ENCODE data around the gene MPP7.

MPP7 gene

DNA sequence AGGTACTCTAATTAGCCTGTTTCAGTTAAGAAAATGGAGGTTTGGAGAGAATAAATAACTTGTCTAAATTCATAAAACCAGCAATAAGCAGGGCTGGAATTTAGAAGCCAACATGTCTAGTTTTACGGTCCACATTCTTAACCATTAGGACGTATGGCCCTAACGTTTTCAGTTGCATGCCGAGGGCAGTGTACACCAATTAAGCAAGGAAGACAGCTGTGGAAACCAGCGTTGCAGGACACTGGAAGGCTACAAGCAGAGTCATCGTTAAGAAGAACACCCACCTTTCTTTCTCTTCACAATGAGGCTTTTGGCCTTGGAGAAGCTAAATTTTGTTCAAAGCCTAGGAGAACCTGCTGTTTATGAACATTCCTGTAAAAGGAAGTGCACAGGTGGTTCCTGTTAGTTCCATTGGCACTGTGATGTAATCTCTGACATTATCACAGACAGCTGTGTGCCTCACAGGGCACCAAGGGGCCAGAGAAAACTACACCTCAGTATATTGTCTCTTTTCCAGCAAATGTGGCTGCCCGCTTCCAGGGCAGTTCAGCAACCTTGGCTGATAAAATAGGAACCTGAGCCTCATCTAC, 21.0 kb downstream of the MPP7 start:
- Histone ChIP-seq H3K4me2 (ENCODE audit: low read length) (no peak overlapping the region), H3K9me2 (replicated peaks; ENCODE audit: control insufficient read depth, low read length) (no peaks in the 10 kb centered on the region), H3F3A (ENCODE audit: control insufficient read depth, insufficient read depth) (no peaks in the 10 kb centered on the region), H4K20me1 (ENCODE audit: control insufficient read depth, insufficient read depth, low read depth, low read length) (no peaks in the 10 kb centered on the region), H3K79me2 (ENCODE audit: control insufficient read depth, low read length) (no peaks in the 10 kb centered on the region), H3K9me3 (ENCODE audit: control insufficient read depth, insufficient read depth, low read length) (no peaks in the 10 kb centered on the region), H3K4me1 (ENCODE audit: control insufficient read depth, low read length) (no peaks in the 10 kb centered on the region), H3K4me3 (ENCODE audit: low read length) (no peak overlapping the region), H3K27me3 (ENCODE audit: control insufficient read depth, low read length) (peaks cover 3% of the 10 kb centered on the region; the same call in 1 of the 2 replicates), H3K36me3 (ENCODE audit: control insufficient read depth, low read length) (no peaks in the 10 kb centered on the region; the same call in 1 of the 2 replicates), H3K27ac (ENCODE audit: low read depth, low read length) (no peak overlapping the region)
- no peak for TF ChIP-seq EZH2phosphoT487 (IDR thresholded peaks at IDR 0.05; ENCODE audit: borderline replicate concordance, low read length)
- TF ChIP-seq, protein P1, sequence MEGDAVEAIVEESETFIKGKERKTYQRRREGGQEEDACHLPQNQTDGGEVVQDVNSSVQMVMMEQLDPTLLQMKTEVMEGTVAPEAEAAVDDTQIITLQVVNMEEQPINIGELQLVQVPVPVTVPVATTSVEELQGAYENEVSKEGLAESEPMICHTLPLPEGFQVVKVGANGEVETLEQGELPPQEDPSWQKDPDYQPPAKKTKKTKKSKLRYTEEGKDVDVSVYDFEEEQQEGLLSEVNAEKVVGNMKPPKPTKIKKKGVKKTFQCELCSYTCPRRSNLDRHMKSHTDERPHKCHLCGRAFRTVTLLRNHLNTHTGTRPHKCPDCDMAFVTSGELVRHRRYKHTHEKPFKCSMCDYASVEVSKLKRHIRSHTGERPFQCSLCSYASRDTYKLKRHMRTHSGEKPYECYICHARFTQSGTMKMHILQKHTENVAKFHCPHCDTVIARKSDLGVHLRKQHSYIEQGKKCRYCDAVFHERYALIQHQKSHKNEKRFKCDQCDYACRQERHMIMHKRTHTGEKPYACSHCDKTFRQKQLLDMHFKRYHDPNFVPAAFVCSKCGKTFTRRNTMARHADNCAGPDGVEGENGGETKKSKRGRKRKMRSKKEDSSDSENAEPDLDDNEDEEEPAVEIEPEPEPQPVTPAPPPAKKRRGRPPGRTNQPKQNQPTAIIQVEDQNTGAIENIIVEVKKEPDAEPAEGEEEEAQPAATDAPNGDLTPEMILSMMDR (IDR thresholded peaks at IDR 0.05; ENCODE audit: low read depth, low read length, poor library complexity, severe bottlenecking): no peak

DNA sequence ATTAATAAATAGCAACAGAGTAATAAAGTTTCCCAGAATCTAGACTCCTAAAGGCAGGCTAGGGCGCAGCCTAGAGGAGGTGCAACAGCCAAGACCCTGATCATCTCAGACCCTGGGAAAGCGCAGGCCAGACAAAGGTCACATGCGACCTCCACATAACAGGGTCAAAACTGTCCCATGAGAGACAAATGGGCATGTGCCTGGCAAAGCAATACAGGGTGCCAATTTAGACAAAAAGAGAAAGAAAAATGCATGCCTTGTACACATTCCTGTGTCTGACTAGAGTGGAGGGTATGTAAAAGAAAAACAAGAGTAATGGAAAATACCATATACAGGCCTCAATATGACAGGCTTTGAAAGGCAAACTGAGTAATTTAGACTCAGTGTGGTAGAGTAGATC, 22.2 kb downstream of the MPP7 start:
- Histone ChIP-seq H3K4me3 (ENCODE audit: low read length) (no peak overlapping the region), H3K9me2 (replicated peaks; ENCODE audit: control insufficient read depth, low read length) (no peaks in the 10 kb centered on the region), H3K9me3 (ENCODE audit: control insufficient read depth, insufficient read depth, low read length) (no peaks in the 10 kb centered on the region), H3K4me1 (ENCODE audit: control insufficient read depth, low read length) (no peaks in the 10 kb centered on the region), H3F3A (ENCODE audit: control insufficient read depth, insufficient read depth) (no peaks in the 10 kb centered on the region), H3K36me3 (ENCODE audit: control insufficient read depth, low read length) (no peaks in the 10 kb centered on the region; the same call in 1 of the 2 replicates), H3K79me2 (ENCODE audit: control insufficient read depth, low read length) (no peaks in the 10 kb centered on the region), H3K27me3 (ENCODE audit: control insufficient read depth, low read length) (peaks cover 3% of the 10 kb centered on the region; the same call in 1 of the 2 replicates), H3K4me2 (ENCODE audit: low read length) (no peak overlapping the region), H4K20me1 (ENCODE audit: control insufficient read depth, insufficient read depth, low read depth, low read length) (no peaks in the 10 kb centered on the region), H3K27ac (ENCODE audit: low read depth, low read length) (no peak overlapping the region)
- TF ChIP-seq, protein P1 (IDR thresholded peaks at IDR 0.05; ENCODE audit: low read depth, low read length, poor library complexity, severe bottlenecking): no peak
- no peak for TF ChIP-seq EZH2phosphoT487 (IDR thresholded peaks at IDR 0.05; ENCODE audit: borderline replicate concordance, low read length)

DNA sequence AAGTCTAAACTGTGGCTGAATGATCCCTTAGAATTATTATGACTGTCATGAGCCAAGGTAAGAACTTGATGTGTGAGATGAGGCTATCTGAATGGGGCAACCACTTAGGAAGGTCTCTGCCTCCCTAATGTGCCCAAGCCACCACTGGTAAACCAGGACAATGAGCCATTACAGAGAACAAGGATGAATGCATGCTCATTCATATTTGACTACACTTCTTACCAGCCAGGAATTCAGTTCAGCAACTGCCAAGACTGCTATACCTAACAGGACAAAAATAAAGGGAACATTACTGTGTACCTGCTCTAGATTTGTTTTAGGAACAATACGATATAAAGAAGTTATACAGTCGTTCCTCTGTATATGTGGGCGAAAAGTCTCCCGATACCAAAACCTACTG, 23.0 kb downstream of the MPP7 start:
- Histone ChIP-seq H3K4me2 (ENCODE audit: low read length) (no peak overlapping the region), H3K79me2 (ENCODE audit: control insufficient read depth, low read length) (no peaks in the 10 kb centered on the region), H4K20me1 (ENCODE audit: control insufficient read depth, insufficient read depth, low read depth, low read length) (no peaks in the 10 kb centered on the region), H3K36me3 (ENCODE audit: control insufficient read depth, low read length) (no peaks in the 10 kb centered on the region; the same call in 1 of the 2 replicates), H3K4me3 (ENCODE audit: low read length) (no peak overlapping the region), H3K4me1 (ENCODE audit: control insufficient read depth, low read length) (no peaks in the 10 kb centered on the region), H3K9me3 (ENCODE audit: control insufficient read depth, insufficient read depth, low read length) (no peaks in the 10 kb centered on the region), H3K9me2 (replicated peaks; ENCODE audit: control insufficient read depth, low read length) (no peaks in the 10 kb centered on the region), H3K27me3 (ENCODE audit: control insufficient read depth, low read length) (peaks cover 3% of the 10 kb centered on the region; the same call in 1 of the 2 replicates), H3F3A (ENCODE audit: control insufficient read depth, insufficient read depth) (no peaks in the 10 kb centered on the region), H3K27ac (ENCODE audit: low read depth, low read length) (no peak overlapping the region)
- TF ChIP-seq EZH2phosphoT487 (IDR thresholded peaks at IDR 0.05; ENCODE audit: borderline replicate concordance, low read length): no peak
- TF ChIP-seq, protein P1 (IDR thresholded peaks at IDR 0.05; ENCODE audit: low read depth, low read length, poor library complexity, severe bottlenecking): no peak
